HEK293 (cell line): Measurements from ENCODE around the gene BCAS3.

Experiments
- CTCF ChIA-PET: fragments of 350-600 bp; formaldehyde crosslinking; extraction: SDS; loops from one replicate; lab custom pipeline; 2021; ENCODE audit warnings: antibody characterized with exemption; lab: Yijun Ruan, JAX
- POLR2A ChIA-PET: fragments of 300-600 bp; formaldehyde crosslinking; extraction: SDS; loops from one replicate; lab custom pipeline; 2020; ENCODE audit warnings: antibody characterized with exemption, inconsistent platforms; lab: Yijun Ruan, JAX
- H3K27ac ChIP-seq: fragments of 200-500 bp; sonication (Bioruptor generic); 2 replicates; pipeline ENCODE4 v1.5.1; 2014; ENCODE audit warnings: low read depth, low read length, control low read depth, inconsistent platforms; ENCODE audit errors: extremely low read depth
- H3K36me3 ChIP-seq, 2 experiments: fragments of 200-500 bp in 1 of 2; sonication (Bioruptor generic) in 1 of 2; 1 replicate in 1 of 2; 2 replicates in 1 of 2; pipeline ENCODE4 v1.5.1; 2014 to 2017; ENCODE audit warnings: inconsistent platforms in 2 of 2, low read length in 2 of 2; ENCODE audit not compliant: control insufficient read depth in 2 of 2, insufficient read depth in 1 of 2
- H3K4me1 ChIP-seq: fragments of 200-500 bp; sonication (Bioruptor generic); 2 replicates; pipeline ENCODE4 v1.5.1; 2014; ENCODE audit warnings: mild to moderate bottlenecking, low read length, inconsistent platforms; ENCODE audit not compliant: control insufficient read depth, insufficient read depth
- H3K4me3 ChIP-seq: 2 replicates; pipeline ENCODE4 v1.5.1; 2011; ENCODE audit warnings: low read depth, mild to moderate bottlenecking, control low read depth, low read length, moderate library complexity
- H3K9me3 ChIP-seq: fragments of 200-500 bp; sonication (Bioruptor generic); 2 replicates; pipeline ENCODE4 v1.5.1; 2014; ENCODE audit warnings: low read depth, low read length, inconsistent platforms; ENCODE audit not compliant: control insufficient read depth, insufficient read depth
- CTCF ChIP-seq: fragments of 450-650 bp; formaldehyde crosslinking; IDR thresholded peaks from 2 replicates; pipeline ENCODE4 v1.5.1; 2016; ENCODE audit warnings: missing biosample characterization, missing genetic modification characterization
- HIC1 ChIP-seq: fragments of 450-650 bp; formaldehyde crosslinking; IDR thresholded peaks from 2 replicates; pipeline ENCODE4 v1.5.1; 2016; ENCODE audit warnings: missing biosample characterization, missing genetic modification characterization
- INSM2 ChIP-seq: fragments of 450-650 bp; formaldehyde crosslinking; IDR thresholded peaks from 2 replicates; pipeline ENCODE4 v1.5.1; 2016; ENCODE audit warnings: missing biosample characterization, missing genetic modification characterization
- REST ChIP-seq: fragments of 450-650 bp; formaldehyde crosslinking; IDR thresholded peaks from 2 replicates; pipeline ENCODE4 v1.5.1; 2016; ENCODE audit warnings: missing biosample characterization, missing genetic modification characterization
- SCRT2 ChIP-seq: fragments of 450-650 bp; formaldehyde crosslinking; IDR thresholded peaks from 2 replicates; pipeline ENCODE4 v1.5.1; 2016; ENCODE audit warnings: missing biosample characterization, missing genetic modification characterization
- SP7 ChIP-seq: fragments of 450-650 bp; formaldehyde crosslinking; IDR thresholded peaks from 2 replicates; pipeline ENCODE4 v1.5.1; 2016; ENCODE audit warnings: missing biosample characterization, missing genetic modification characterization
- TRIM28 ChIP-seq: IDR thresholded peaks from 2 replicates; pipeline ENCODE4 v1.6.1; 2011; ENCODE audit warnings: low read length, control low read depth, borderline replicate concordance
- ZNF114 ChIP-seq: fragments of 450-650 bp; formaldehyde crosslinking; IDR thresholded peaks from 2 replicates; pipeline ENCODE4 v1.5.0; 2017; ENCODE audit warnings: missing biosample characterization, missing genetic modification characterization
- ZNF221 ChIP-seq: fragments of 450-650 bp; formaldehyde crosslinking; IDR thresholded peaks from 2 replicates; pipeline ENCODE4 v1.5.1; 2017; ENCODE audit warnings: missing biosample characterization, missing genetic modification characterization, borderline replicate concordance
- ZNF248 ChIP-seq: fragments of 450-650 bp; formaldehyde crosslinking; IDR thresholded peaks from 2 replicates; pipeline ENCODE4 v1.5.1; 2017; ENCODE audit warnings: missing biosample characterization, missing genetic modification characterization
- ZNF280D ChIP-seq: fragments of 450-650 bp; formaldehyde crosslinking; IDR thresholded peaks from 2 replicates; pipeline ENCODE4 v1.5.1; 2016; ENCODE audit warnings: missing biosample characterization, missing genetic modification characterization
- ZNF37A ChIP-seq: fragments of 450-650 bp; IDR thresholded peaks from 2 replicates; pipeline ENCODE4 v1.5.1; 2018; ENCODE audit warnings: missing biosample characterization, missing genetic modification characterization
- ZNF423 ChIP-seq: fragments of 450-650 bp; formaldehyde crosslinking; IDR thresholded peaks from 2 replicates; pipeline ENCODE4 v1.5.1; 2016; ENCODE audit warnings: missing biosample characterization, missing genetic modification characterization
- ZNF501 ChIP-seq: fragments of 450-650 bp; formaldehyde crosslinking; IDR thresholded peaks from 2 replicates; pipeline ENCODE4 v1.5.1; 2016; ENCODE audit warnings: missing biosample characterization, missing genetic modification characterization
- ZNF548 ChIP-seq: fragments of 450-650 bp; formaldehyde crosslinking; IDR thresholded peaks from 2 replicates; pipeline ENCODE4 v1.5.1; 2016; ENCODE audit warnings: missing biosample characterization, missing genetic modification characterization
- ZNF560 ChIP-seq: fragments of 450-650 bp; formaldehyde crosslinking; IDR thresholded peaks from 2 replicates; pipeline ENCODE4 v1.5.1; 2017; ENCODE audit warnings: missing biosample characterization, missing genetic modification characterization, borderline replicate concordance
- ZNF610 ChIP-seq: fragments of 450-650 bp; formaldehyde crosslinking; IDR thresholded peaks from 2 replicates; pipeline ENCODE4 v1.5.1; 2016; ENCODE audit warnings: missing biosample characterization, missing genetic modification characterization, borderline replicate concordance
- ZNF621 ChIP-seq: fragments of 450-650 bp; formaldehyde crosslinking; IDR thresholded peaks from 2 replicates; pipeline ENCODE4 v1.5.1; 2017; ENCODE audit warnings: missing biosample characterization, missing genetic modification characterization
- ZNF660 ChIP-seq: fragments of 450-650 bp; IDR thresholded peaks from 2 replicates; pipeline ENCODE4 v1.5.1; 2018; ENCODE audit warnings: missing biosample characterization, mild to moderate bottlenecking, missing genetic modification characterization
- ZNF791 ChIP-seq: fragments of 450-650 bp; formaldehyde crosslinking; IDR thresholded peaks from 2 replicates; pipeline ENCODE4 v1.5.1; 2016; ENCODE audit warnings: missing biosample characterization, missing genetic modification characterization

The BCAS3 gene

GRCh38 chr17:61352408-61352770 is 674.7 kb downstream of the BCAS3 start:
- Histone ChIP-seq H3K27ac (no peak overlapping the region), H3K36me3 (no peaks in the 10 kb centered on the region), H3K4me1 (no peaks in the 10 kb centered on the region), H3K4me3 (no peak overlapping the region), H3K9me3 (no peaks in the 10 kb centered on the region)
- CTCF ChIA-PET = interaction anchor here (1.3 to 1.9 kb wide), 2 partner anchors 9 to 38 kb away, joined by 3 to 5 read pairs; no protein-coding TSS in a partner anchor
- POLR2A ChIA-PET = no interaction called here
- TF ChIP-seq CTCF (tag by site-specific recombination) = no peak
- TF ChIP-seq ZNF423 (tag by site-specific recombination) = no peak
- no peak for TF ChIP-seq ZNF221 (tag by site-specific recombination)
- no peak for TF ChIP-seq ZNF501 (tag by site-specific recombination)
- TF ChIP-seq ZNF660 (tag by site-specific recombination) = no peak
- TF ChIP-seq ZNF248 (tag by site-specific recombination) = no peak
- TF ChIP-seq SCRT2 (tag by site-specific recombination) = no peak
- no peak for TF ChIP-seq ZNF791
- TF ChIP-seq TRIM28 = no peak
- no peak for TF ChIP-seq REST (tag by site-specific recombination)
- TF ChIP-seq SP7 (tag by site-specific recombination) = no peak
- no peak for TF ChIP-seq ZNF37A (tag by site-specific recombination)
- no peak for TF ChIP-seq ZNF114 (tag by site-specific recombination)
- TF ChIP-seq ZNF548 = no peak
- TF ChIP-seq HIC1 (tag by site-specific recombination) = no peak
- TF ChIP-seq ZNF560 (tag by site-specific recombination) = no peak

- ChIA-PET CTCF (interaction anchor here (1.3 to 1.9 kb wide), 3 partner anchors 9 to 45 kb away, joined by 3 to 5 read pairs (median 4); no protein-coding TSS in a partner anchor), POLR2A (no interaction called here)
- Histone ChIP-seq H3K36me3 (no peaks in the 10 kb centered on the region), H3K4me3 (no peak overlapping the region), H3K9me3 (no peaks in the 10 kb centered on the region), H3K27ac (no peak overlapping the region), H3K4me1 (no peaks in the 10 kb centered on the region)
- TF ChIP-seq ZNF621 (tag by site-specific recombination) (no peak), ZNF610 (tag by site-specific recombination) (no peak), INSM2 (tag by site-specific recombination) (no peak), ZNF280D (tag by site-specific recombination) (no peak)
These were observed 675.3 kb downstream of the BCAS3 start for GRCh38 chr17:61352781-61353491.
